Prostate gland (tissue), 2 donors: ENCODE data around the gene TP63.

Source experiments
- POLR2A ChIP-seq: fragments of 450-650 bp; IDR thresholded peaks from one replicate; pipeline ENCODE4 v1.6.1; 2016; ENCODE audit warnings: antibody characterized with exemption, mild to moderate bottlenecking
- POLR2AphosphoS5 ChIP-seq: sonication (generic); formaldehyde crosslinking; IDR thresholded peaks from one replicate; pipeline ENCODE4 v1.6.1; 2017; ENCODE audit warnings: antibody characterized with exemption
- TF ChIP-seq, protein P1 (sequence below), 4 experiments: fragments of 200-600 bp in 2 of 4; fragments of 450-650 bp in 2 of 4; sonication (generic) in 2 of 4; IDR thresholded peaks; 1 replicate in 3 of 4; 2 replicates in 1 of 4; pipeline ENCODE4 v1.5.1; 2016 to 2019; ENCODE audit warnings: antibody characterized with exemption in 4 of 4, mild to moderate bottlenecking in 2 of 4, moderate library complexity in 2 of 4

DNA sequence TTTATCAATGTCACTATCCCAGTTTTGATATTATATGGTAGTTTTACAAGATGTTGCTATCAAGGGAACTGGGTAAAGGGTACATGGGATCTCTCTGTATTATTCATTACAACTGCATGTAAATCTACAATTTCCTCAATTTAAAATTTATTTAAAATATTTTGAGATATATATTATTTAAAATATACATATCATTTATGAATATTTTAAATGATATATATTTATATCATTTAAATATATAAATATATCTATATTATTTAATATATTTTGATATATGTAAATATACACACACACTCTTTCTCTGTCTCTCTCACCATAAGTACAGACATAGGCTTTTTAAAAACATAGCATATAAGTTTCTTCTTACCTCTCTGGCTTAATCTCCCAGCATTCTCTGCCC is 104.7 kb downstream of the TP63 start:
- TF ChIP-seq POLR2AphosphoS5 (no peak), POLR2A (no peak)
- TF ChIP-seq, protein P1, sequence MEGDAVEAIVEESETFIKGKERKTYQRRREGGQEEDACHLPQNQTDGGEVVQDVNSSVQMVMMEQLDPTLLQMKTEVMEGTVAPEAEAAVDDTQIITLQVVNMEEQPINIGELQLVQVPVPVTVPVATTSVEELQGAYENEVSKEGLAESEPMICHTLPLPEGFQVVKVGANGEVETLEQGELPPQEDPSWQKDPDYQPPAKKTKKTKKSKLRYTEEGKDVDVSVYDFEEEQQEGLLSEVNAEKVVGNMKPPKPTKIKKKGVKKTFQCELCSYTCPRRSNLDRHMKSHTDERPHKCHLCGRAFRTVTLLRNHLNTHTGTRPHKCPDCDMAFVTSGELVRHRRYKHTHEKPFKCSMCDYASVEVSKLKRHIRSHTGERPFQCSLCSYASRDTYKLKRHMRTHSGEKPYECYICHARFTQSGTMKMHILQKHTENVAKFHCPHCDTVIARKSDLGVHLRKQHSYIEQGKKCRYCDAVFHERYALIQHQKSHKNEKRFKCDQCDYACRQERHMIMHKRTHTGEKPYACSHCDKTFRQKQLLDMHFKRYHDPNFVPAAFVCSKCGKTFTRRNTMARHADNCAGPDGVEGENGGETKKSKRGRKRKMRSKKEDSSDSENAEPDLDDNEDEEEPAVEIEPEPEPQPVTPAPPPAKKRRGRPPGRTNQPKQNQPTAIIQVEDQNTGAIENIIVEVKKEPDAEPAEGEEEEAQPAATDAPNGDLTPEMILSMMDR (IDR thresholded peaks at IDR 0.05): no peak
